Lower leg skin (tissue), 3 donors: ENCODE measurements around the gene SELENON.

Experiments
- POLR2A ChIP-seq, 2 donors: fragments of 450-650 bp; IDR thresholded peaks; one replicate each; pipeline ENCODE4 v1.6.1; 2016 to 2017; ENCODE audit warnings: antibody characterized with exemption in 2 of 2, mild to moderate bottlenecking in 1 of 2, moderate library complexity in 1 of 2
- TF ChIP-seq, protein P1 (sequence below), 3 donors: fragments of 450-650 bp; IDR thresholded peaks; one replicate each; pipeline ENCODE4 v1.5.1; 2016; ENCODE audit warnings: antibody characterized with exemption in 3 of 3, mild to moderate bottlenecking in 3 of 3, moderate library complexity in 2 of 3

GRCh38 chr1:25763493-25763892, 36.5 kb upstream of the SELENON start:
- TF ChIP-seq, protein P1, sequence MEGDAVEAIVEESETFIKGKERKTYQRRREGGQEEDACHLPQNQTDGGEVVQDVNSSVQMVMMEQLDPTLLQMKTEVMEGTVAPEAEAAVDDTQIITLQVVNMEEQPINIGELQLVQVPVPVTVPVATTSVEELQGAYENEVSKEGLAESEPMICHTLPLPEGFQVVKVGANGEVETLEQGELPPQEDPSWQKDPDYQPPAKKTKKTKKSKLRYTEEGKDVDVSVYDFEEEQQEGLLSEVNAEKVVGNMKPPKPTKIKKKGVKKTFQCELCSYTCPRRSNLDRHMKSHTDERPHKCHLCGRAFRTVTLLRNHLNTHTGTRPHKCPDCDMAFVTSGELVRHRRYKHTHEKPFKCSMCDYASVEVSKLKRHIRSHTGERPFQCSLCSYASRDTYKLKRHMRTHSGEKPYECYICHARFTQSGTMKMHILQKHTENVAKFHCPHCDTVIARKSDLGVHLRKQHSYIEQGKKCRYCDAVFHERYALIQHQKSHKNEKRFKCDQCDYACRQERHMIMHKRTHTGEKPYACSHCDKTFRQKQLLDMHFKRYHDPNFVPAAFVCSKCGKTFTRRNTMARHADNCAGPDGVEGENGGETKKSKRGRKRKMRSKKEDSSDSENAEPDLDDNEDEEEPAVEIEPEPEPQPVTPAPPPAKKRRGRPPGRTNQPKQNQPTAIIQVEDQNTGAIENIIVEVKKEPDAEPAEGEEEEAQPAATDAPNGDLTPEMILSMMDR (IDR thresholded peaks at IDR 0.05), result no peak
- no peak for TF ChIP-seq POLR2A (IDR thresholded peaks at IDR 0.05)
